Amniotic stem cell (primary cell): ENCODE results near the gene LRIG1.

Experiments
- DNase-seq: peaks from one replicate; lab custom pipeline; 2025; lab: John Stamatoyannopoulos, UW

LRIG1 gene

DNA sequence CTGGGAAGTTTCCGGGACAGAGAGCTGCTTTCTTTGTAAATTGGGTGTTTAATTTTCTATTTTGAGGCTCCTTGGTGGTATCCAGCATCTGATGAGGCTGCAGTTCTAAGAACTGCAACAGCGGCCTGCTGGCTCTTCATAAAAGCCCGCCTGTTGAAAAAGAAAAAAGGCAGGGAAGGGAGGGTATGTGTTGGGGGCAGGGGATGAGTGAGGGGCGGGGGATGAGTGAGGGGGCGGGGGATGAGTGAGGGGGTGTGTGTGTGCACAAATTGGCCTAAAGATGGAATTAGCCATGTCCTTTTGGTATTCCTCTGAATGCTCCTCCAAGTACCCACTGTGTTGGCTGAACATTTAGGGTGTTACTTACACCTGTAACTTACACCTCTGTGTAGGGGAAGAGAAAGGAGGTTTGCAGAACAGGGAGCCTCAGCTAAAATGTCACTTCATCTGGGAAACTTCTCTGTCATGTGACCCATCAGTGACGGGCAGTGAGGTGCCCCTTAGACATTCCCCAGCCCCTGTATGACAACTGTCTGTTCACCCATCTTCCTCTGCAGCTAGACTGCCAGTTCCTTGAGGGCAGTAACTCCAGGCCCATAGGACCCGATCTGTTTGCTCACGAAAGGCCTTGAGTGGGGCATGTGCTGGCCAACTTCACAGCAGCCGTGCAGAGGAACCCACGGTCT lies 57.6 kb downstream of the LRIG1 start:
- DNase-seq, result no peak

DNA sequence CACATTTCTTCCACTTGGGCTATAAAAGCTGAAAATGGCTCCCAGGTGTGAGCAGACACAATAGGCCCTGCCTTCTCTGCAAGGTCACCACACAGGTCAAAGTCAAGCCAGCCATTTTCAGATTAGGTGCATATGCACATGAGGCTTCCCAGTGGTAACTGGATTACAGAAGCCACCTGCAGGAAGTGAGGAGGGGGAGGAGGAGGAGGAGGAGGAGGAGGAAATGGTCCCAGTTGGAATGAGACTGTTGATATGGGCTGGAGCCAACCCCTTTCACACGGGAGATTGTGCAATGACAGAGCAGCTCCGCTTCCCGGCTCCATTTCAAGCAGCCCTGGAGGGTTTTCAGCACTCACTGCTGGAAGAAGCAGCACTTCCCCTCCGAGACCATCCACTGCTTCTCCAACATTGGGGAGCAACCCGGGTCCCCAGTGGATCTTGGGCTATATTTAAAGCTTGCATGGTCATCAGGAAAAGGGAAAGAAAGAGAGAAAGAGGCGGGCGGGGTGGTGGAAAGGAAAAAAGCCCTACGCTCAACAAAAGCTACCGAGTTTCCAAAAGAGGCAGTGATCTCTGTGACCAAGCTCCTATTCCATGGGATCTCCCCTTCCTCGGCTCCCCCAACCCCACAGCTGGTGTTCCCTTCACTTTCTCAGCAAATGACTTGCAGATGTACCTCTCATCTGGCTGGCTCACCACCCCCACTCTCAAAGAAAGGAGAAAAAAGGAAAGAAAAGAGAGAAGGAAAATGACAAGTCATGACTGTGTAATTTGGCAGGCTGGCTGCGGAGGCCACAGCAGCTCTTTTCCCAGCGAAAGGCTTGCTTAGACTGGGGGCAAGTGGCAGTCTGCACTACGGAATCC lies 58.3 kb downstream of the LRIG1 start:
- DNase-seq, result peak; percentile 24

DNA sequence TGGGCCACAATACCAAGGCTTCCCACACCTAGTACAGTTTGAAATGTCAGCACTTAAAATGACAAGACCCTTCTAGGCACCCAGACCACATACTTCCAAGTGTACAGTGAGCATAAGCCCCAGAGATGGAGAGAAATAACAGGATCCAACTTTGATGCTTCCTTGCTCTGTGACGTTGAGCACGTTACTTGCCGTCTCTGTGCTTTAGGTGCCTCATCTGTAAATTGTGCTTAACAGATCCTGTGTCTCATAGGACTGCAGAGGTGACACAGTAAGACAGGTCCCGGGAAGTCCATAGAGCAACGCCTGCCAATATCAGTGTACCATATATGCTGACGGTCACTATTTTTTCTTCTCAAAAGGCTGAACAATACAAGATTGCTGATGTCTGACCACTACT lies 59.1 kb downstream of the LRIG1 start:
- no peak for DNase-seq

- no peak for DNase-seq
These were observed 59.7 kb downstream of the LRIG1 start for GRCh38 chr3:66441129-66441528.

- DNase-seq, result no peak
These were observed 61.0 kb downstream of the LRIG1 start for GRCh38 chr3:66439666-66440344.

- DNase-seq, result no peak
These were observed 62.8 kb downstream of the LRIG1 start for GRCh38 chr3:66438046-66438445.

DNA sequence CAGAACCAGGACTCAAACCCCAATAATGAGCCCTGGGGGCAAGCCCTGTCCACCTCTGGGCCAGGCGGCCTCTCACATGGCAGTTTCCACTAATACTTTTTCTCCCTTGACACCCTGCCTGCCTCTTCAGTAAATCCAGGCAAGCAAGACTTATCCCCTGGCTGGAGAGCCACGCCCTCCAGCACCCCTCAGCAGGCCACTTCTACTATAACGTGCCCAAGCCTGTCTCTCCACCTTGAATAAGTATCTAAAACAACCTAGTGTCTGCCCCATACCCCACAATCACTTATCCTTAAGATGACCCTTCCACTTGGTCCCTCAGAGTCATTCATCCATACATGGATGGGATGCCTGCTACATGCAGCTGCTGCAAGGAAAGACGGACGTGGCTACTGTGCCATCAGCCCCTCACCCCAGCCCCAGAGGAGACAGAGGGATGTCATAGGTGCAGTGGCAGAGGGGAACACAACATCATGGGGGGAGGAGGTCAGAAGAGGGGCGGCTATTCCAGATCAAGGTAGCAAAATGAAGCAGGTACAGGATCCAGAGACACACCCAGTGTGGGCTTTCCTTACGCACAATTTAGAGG lies 63.4 kb downstream of the LRIG1 start:
- no peak for DNase-seq

GRCh38 chr3:66435989-66436388 lies 64.8 kb downstream of the LRIG1 start:
- DNase-seq, result no peak

GRCh38 chr3:66434726-66435125 lies 66.1 kb downstream of the LRIG1 start:
- DNase-seq, result no peak

GRCh38 chr3:66433522-66433782 lies 67.4 kb downstream of the LRIG1 start:
- DNase-seq, result no peak

- no peak for DNase-seq
These were observed 67.9 kb downstream of the LRIG1 start for GRCh38 chr3:66432767-66433521.

- DNase-seq, result no peak
These were observed 68.6 kb downstream of the LRIG1 start for GRCh38 chr3:66432041-66432766.

DNA sequence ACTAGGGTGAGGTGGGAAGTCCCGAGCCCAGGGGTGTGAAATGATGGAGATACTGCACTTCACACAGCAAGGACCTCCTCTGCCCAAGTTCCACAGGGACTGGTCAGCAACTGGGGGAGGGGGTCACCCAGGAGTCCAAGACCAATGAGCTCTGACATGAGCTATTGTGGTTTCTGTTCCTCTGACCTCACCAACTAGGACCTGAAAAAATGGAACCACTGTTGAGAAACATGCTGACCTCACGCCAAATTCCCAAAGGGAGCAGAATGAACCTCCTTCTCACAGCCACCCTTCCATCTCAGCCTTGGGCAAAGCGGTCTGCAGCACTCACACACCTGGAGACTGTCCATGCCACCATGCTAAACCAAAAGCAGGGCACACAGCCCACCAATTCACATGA lies 69.3 kb downstream of the LRIG1 start:
- no peak for DNase-seq

DNA sequence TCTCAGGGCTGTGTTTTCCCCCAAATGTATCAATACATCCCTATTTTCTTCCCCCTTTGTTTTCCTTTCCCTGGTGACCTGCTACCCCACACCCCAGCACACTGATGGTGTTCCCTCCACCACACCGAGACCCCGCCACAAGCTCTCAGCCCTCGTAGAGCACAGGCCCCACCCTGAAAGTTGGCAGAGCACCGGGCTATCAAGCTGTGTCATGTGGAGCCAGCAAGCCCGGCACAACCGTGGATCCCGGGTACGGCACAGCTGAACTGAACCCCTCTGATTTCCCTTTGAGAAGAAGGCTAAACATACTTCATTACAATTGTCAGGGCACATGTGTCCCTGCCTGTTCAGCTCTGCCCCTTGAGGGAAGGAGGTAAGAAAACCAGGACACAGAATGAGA lies 69.9 kb downstream of the LRIG1 start:
- DNase-seq, result no peak

DNA sequence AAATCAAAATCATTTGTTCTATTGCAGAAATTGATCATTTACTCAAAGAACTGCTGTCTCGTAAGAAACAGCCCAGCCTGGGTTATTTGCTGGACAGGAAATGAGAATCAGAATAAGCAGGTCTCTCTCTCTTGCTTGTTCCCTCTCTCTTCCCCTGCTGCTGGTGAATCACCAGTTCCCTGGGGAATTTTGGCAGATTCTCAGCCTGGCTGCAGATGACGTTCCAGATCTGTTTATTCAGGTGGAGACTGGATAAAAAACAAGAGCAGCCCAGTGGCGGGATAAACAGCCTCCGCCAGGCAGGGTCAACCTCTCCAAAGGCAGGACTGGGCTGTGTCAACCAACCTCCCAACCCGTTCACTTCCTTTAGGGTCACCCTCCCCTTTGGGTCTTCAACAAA lies 72.1 kb downstream of the LRIG1 start:
- peak; percentile 87 for DNase-seq

DNA sequence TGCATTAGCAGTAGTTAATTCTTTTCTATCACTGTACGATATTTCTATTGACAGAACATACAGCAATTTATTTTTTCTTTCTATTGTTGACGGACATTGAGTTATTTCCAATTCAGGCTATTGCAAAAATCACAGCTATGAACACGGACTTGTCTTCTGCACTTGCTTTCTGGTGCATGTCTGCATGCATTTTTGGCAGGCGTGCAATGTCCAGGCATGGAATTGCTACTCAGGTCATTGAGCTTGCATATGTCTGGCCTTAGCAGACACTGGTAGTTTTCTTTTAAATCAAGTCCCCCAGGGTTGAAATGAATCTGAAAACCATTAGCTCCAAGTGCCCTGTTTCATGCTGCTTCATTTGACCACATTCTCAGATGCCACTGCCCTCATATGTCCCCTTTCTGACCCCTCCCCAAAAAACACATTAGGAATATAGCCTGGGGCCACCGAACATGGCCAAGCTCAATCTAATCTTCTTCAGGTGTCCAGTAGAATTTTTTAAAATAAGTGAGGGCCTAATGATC lies 72.8 kb downstream of the LRIG1 start:
- DNase-seq, result no peak

DNA sequence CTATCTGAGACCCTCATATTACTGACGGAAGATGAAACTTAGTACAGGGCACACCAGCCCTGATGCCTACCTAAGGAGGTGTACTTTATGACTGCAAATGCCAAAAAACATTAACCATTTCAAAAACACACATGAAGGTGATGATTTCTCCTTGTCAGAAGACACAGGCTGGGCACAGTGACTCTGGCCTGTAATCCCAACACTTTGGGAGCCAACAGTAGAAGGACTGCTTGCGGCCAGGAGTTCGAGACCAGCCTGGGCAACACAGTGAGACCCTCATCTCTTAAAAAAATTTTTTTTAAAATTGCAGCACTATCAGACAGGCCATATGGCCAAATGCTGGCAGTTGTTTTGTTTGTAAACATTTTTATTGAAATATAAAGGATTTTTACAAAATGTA lies 73.5 kb downstream of the LRIG1 start:
- DNase-seq, result no peak

DNA sequence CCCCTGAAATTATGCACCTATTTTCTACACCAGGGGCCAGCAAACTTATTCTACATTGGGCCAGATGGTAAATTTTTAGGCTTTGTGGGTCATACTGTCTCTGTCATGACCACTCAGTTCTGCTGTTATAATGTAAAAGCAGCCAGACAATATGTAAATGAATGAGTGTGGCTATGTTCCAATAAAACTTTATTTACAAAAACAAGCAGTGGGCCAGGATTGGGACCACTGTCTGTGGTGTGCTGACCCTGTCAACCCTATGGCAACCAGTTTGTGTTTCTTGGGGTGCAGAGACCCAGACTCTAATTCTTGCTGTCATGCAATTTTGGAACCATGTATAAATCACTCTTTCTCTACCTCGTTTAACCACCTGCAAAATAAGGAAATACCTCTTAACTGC lies 74.7 kb downstream of the LRIG1 start:
- no peak for DNase-seq

- no peak for DNase-seq
These were observed 75.2 kb downstream of the LRIG1 start for GRCh38 chr3:66425576-66426114.

DNA sequence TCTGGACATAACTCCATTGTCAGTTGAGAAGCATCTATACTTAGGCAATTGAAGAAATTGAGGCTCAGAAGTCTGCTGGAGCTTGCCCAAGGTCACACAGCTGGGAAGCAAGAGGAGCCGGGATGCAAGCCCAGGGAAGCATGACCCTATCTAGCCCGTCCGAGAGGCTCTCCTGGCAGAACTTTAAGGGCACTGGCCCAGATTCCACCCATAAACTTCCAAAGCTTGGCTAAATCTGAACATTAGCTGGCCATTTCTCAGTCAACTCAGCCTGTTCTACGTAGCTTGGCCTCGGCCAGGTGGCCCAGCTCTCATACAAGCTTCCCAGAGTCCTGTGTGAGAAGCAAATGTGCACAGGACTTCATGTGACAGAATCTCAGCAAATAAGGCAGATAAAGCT lies 75.8 kb downstream of the LRIG1 start:
- no peak for DNase-seq

DNA sequence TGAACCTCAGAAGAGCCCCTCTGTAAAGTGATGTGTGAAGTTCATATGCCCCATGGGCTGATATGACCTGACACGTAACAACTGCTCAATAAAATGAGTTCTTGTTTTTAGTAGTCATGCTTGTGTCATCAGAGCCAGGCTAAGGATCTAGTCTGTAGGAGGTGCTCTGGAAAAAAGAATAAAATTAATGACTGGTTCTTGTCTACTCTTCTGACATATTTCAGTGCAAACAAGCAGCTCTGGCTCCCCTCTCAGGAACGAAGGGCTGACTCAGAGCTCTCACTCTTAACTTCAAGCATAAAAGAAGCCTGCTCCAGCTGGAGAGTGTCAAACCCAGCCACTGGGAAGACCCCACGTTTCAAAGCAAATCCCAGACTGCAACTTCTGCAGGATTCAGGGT lies 77.0 kb downstream of the LRIG1 start:
- DNase-seq, result no peak
